Effector memory CD4-positive, alpha-beta T cell (primary cell): ENCODE data around the gene TIGD7.

ENCODE experiments used
- DNase-seq, 3 donors: peaks; one replicate each; pipeline ENCODE4 v3.0.0-alpha.2; 2020
- H3K27ac ChIP-seq: 2 replicates; pipeline ENCODE4 v1.7.0; 2013; ENCODE audit warnings: mild to moderate bottlenecking, low read length, moderate library complexity; ENCODE audit not compliant: insufficient read depth, poor library complexity, severe bottlenecking
- H3K27me3 ChIP-seq: replicated peaks from 2 replicates; pipeline ENCODE4 v1.7.0; 2013; ENCODE audit warnings: mild to moderate bottlenecking, low read length; ENCODE audit not compliant: insufficient read depth, control insufficient read depth, poor library complexity, severe bottlenecking
- H3K36me3 ChIP-seq: 2 replicates; pipeline ENCODE4 v1.7.0; 2013; ENCODE audit warnings: mild to moderate bottlenecking, low read length, moderate library complexity; ENCODE audit not compliant: control insufficient read depth, insufficient read depth
- H3K4me1 ChIP-seq: 2 replicates; pipeline ENCODE4 v1.7.0; 2013; ENCODE audit warnings: low read length, mild to moderate bottlenecking; ENCODE audit not compliant: control insufficient read depth, insufficient read depth, poor library complexity, severe bottlenecking
- H3K4me3 ChIP-seq: 2 replicates; pipeline ENCODE4 v1.7.0; 2013; ENCODE audit warnings: low read length, low read depth, mild to moderate bottlenecking; ENCODE audit not compliant: insufficient read depth, poor library complexity, severe bottlenecking
- H3K9me3 ChIP-seq: 2 replicates; pipeline ENCODE4 v1.7.0; 2013; ENCODE audit warnings: mild to moderate bottlenecking, low read length, moderate library complexity; ENCODE audit not compliant: control insufficient read depth

The TIGD7 gene

DNA sequence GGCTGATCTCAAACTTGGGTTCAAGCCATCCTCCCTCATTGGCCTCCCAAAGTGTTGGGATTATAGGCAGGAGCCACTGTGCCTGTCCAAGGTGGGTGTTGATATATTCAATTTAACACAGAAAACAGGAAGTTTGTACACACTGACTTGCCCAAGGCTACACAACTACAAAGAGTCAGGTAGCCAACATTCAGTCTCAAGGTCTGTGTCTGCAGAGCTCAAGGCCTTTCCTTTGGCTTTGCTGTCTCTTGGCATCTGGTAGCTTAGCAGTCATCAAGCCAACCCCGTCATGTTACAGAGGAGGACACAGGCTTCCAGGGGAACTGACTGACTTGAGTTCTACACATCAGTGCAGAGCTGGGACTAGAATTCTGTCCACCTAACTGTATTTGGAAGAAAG is 36.9 kb downstream of the TIGD7 start:
- peaks cover 4% of the 10 kb centered on the region for H3K36me3 ChIP-seq
- DNase-seq: no peak
- no peak overlapping the region for H3K27ac ChIP-seq
- no peaks in the 10 kb centered on the region for H3K9me3 ChIP-seq
- no peaks in the 10 kb centered on the region for H3K27me3 ChIP-seq
- H3K4me3 ChIP-seq: no peak overlapping the region
- peaks cover 7% of the 10 kb centered on the region for H3K4me1 ChIP-seq

DNA sequence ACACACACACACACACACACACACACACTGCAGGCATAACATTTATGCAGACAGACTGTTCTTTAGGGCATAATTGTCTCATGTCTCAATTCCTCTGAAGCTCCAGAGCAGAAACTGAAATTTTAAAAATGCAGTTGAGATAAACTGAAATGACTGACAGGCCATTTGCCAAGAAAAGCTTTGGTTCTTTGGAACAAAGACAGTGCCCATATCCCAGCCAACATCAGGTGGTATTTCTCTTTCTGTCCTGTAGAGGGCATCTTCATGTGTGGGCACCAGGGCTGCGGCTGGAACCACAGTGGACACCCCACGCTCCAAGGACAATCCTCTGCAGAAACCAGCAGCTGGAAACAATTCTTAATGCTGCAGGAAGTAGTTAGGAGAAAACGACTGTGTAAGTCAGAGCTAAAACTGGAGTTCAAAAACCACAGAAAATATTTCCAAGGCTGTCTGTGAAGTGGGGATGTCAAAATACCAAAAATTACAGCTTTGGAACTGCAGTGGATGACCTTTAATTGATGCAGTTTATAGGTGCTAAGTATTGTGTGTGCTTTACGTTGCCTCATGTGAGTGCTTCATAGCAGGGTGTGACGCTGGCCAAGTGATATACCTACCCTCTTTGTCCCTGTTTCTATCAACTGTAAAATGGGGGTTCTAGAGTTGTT is 38.2 kb downstream of the TIGD7 start:
- Histone ChIP-seq H3K27me3 (no peaks in the 10 kb centered on the region), H3K9me3 (no peaks in the 10 kb centered on the region), H3K4me1 (peaks cover 13% of the 10 kb centered on the region), H3K27ac (no peak overlapping the region), H3K36me3 (peaks cover 4% of the 10 kb centered on the region), H3K4me3 (no peak overlapping the region)
- DNase-seq: no peak

DNA sequence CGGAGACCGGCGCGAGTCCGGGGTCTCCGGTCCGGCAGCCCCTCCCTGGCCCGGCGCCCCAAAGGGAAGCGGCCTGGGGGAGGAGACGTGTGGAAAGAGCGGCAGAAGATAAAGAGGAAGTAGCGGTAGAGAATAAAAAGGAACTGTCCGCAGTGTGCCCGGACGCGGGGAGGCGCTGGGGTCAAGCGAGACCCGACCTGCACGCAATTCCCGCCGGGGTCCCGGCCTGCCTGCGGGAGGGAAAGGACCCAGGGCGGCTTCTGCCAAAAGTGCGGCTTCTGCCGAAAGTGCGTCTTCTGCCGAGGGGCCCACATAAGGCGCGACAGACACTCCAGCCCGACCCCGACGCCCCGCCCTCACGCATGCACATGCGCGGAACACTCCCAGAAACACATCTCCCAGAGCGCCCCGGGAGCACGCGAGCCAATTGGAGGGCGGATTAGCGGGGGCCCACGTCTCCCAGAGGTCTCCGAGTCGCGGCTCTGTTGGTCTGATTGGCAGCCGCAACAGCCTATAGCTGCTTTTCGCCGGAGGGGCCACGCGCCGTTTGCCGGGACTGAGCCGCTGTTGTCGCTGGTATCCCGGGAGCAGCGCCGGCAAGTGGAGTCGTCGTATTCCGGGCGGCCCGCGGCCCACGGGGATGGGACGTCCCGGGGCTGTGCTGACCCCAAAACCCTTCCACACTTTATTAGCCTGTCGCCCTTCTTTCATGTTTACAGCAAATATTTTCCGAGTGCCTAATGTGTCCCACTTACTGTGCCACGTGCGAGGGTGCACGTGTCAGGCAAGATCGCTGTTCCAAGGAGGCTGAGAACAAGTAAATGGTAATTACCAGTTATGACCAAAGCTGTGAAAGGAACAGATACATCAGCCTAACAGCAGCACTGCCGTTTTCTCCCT is 40.8 kb downstream of the TIGD7 start:
- Histone ChIP-seq H3K4me3 (peak overlapping the region; percentile 85), H3K36me3 (peaks cover 4% of the 10 kb centered on the region), H3K4me1 (peaks cover 13% of the 10 kb centered on the region), H3K27ac (peak overlapping the region; percentile 95), H3K27me3 (no peaks in the 10 kb centered on the region), H3K9me3 (no peaks in the 10 kb centered on the region)
- DNase-seq: peak; percentile 88 to 93 (median 91)

DNA sequence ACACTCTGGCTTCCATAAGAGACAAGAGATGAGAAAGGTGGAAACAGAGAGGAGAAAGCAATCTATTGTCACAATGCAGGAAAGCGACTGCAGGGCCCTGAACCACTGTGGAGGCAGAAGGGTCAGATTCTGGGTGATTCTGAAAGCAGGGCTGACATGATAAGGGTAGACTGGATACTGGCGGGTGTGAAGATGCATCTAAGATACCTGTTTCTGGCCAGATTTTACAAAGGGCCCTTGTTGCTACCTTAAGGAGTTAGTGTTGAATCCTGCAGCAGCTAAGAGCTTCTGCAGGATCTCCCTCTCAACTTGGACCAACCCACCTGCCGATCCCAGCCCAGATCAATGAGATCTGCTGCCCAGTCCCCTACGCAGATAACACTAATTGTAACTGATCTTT is 42.7 kb downstream of the TIGD7 start:
- no peak overlapping the region for H3K27ac ChIP-seq
- no peaks in the 10 kb centered on the region for H3K27me3 ChIP-seq
- H3K4me1 ChIP-seq: peaks cover 13% of the 10 kb centered on the region
- H3K9me3 ChIP-seq: no peaks in the 10 kb centered on the region
- no peak for DNase-seq
- no peak overlapping the region for H3K4me3 ChIP-seq
- peaks cover 4% of the 10 kb centered on the region for H3K36me3 ChIP-seq

DNA sequence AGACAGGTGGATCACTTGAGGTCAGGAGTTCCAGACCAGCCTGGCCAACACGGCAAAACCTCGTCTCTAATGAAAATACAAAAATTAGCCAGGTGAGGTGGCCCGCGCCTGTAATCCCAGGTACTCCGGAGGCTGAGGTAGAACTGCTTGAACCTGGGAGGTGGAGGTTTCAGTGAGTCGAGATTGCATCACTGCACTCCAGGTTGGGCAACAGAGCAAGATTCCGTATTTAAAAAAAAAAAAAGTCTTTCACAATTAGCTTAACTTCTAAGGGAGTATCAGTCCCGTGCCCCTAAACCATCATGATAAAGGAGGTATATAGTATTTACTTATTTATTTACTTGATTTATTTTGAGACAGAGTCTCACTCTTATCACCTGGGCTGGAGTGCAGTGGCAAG is 45.4 kb downstream of the TIGD7 start:
- DNase-seq: no peak
- Histone ChIP-seq H3K4me3 (no peak overlapping the region), H3K27me3 (no peaks in the 10 kb centered on the region), H3K9me3 (no peaks in the 10 kb centered on the region), H3K36me3 (no peaks in the 10 kb centered on the region), H3K4me1 (peaks cover 11% of the 10 kb centered on the region), H3K27ac (no peak overlapping the region)

DNA sequence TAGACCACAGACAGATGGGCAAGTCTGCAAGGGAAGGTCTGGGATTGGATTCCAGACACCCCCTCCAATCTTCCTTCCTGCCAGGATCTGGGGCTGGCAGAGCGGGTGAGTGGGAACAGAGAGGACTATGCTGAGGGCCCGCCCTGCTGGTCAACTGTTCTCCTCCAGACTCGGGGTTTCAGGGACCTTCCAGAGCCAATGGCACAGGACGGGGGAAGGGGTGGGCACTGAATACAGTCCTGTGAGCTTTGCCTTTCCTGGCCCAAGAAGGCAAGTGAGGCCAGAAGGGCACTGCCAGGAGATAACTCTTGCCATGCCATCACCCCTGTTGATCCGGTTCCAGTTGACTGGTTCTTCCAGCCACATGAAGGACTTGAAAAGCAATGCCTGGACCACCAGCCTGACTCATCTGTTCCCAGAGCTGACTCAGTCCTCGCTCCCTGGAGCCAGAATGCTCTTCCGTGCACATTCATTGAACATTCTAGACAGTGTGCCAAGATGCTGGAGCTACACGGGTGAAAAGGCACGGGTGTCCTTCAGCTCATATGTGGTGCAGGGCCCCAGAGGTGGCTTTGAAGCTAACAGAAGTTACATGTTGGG is 48.3 kb downstream of the TIGD7 start:
- no peak overlapping the region for H3K27ac ChIP-seq
- H3K27me3 ChIP-seq: no peaks in the 10 kb centered on the region
- no peak for DNase-seq
- no peaks in the 10 kb centered on the region for H3K4me1 ChIP-seq
- no peaks in the 10 kb centered on the region for H3K9me3 ChIP-seq
- no peaks in the 10 kb centered on the region for H3K36me3 ChIP-seq
- no peak overlapping the region for H3K4me3 ChIP-seq

DNA sequence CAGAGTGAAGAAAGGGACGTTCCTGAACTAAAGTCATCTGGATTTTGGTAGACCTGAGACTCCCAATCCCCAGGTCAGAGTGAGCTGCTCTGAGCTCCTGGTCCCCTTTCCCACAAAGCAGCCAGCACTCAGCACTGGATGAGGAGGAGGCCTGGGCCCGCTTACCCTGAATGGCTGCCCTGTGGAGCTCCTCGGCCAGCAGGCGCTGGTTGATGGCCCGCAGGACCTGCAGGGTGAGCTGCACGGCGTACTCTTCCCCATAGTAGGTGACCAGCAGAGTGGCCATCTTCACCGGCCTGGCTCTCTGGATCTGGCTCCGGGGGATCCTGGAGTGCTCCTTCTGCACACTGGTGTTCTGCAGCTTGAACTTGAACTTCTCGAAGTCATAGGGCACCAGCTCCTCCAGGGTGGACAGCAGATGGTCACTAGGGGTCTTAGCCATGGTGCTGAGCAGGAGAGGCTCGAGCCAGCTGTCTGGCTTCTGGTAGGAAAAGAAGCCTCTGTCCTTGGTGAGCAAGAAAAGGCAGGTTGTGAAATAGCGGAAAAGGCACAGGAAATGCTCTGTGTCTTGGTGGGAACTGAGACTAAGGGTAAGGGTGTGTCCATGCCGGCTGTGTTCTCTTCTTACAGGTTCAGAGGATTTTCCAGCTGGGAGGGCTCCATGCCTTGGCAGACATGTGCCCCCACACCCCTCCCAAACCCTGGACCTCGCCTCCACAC is 48.9 kb downstream of the TIGD7 start, which contains the start of gene MEFV:
Gene MEFV (minus strand): TSS at position 488 of the 720 bp plus-strand sequence. CDS start 46 bp downstream, at position 442.
- no peak within 1 kb of the TSS for H3K27ac ChIP-seq
- DNase-seq: no peak
- no peaks in the 10 kb centered on the region for H3K9me3 ChIP-seq

DNA sequence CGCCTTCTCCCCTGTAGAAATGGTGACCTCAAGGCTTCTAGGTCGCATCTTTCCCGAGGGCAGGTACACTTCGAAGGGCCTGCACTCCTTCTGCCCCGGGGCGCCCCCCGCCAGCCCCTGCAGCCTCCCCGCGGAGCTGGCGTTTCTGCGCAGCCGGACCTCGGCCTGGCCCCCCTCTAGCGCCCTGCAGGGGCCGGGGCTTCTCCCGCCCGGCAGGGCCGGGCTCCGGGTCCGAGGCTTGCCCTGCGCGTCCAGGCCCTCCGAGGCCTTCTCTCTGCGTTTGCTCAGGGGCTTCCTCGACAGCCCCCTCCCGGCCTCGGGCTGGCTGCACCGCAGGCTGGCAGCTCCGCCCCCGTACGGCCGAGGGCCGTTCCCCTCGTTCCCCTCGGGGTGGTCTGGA is 50.9 kb downstream of the TIGD7 start:
- H3K36me3 ChIP-seq: no peaks in the 10 kb centered on the region
- H3K27ac ChIP-seq: no peak overlapping the region
- no peaks in the 10 kb centered on the region for H3K27me3 ChIP-seq
- H3K4me3 ChIP-seq: no peak overlapping the region
- DNase-seq: no peak
- H3K9me3 ChIP-seq: no peaks in the 10 kb centered on the region
- no peaks in the 10 kb centered on the region for H3K4me1 ChIP-seq

More for the DNA sequence above, 48.9 kb downstream of the TIGD7 start, which contains the start of gene MEFV:
- Histone ChIP-seq H3K27me3 (no peaks in the 10 kb centered on the region), H3K4me3 (no peak within 1 kb of the TSS), H3K4me1 (no peaks in the 10 kb centered on the region), H3K36me3 (no peaks in the 10 kb centered on the region)

DNA sequence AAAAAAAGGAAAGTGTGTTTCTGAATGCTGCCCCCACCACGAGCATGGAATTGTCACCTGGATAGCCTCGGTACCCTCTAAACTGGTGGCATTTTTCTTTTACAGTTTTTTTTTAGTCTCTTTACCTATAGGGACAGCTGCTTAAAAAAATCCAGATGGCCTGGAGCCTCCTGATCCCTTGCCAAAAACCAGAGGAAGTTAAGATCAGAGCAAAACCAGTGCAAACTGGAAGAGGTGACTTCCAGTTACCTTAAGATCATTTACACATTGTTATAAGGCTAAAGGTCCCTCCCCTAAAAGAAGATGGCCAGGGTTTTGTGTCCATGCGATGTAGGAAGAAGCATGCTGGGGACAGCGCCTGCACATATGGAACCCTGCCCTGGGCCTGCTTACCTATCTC is 52.3 kb downstream of the TIGD7 start:
- no peak overlapping the region for H3K4me3 ChIP-seq
- H3K9me3 ChIP-seq: no peaks in the 10 kb centered on the region
- H3K27me3 ChIP-seq: no peaks in the 10 kb centered on the region
- H3K36me3 ChIP-seq: no peaks in the 10 kb centered on the region
- no peak overlapping the region for H3K27ac ChIP-seq
- H3K4me1 ChIP-seq: no peaks in the 10 kb centered on the region
- no peak for DNase-seq
